GM12864 (cell line): ENCODE results near the gene MBTPS1.

Source experiments
- DNase-seq: peaks from one replicate; pipeline ENCODE4 v3.0.0-alpha.2; 2011; ENCODE audit warnings: low read depth
- H3K4me3 ChIP-seq: 2 replicates; pipeline ENCODE4 v1.5.1; 2011; ENCODE audit warnings: mild to moderate bottlenecking, low read depth, low read length, control low read depth
- TF ChIP-seq, protein P1 (sequence below): IDR thresholded peaks from 2 replicates; pipeline ENCODE4 v1.5.1; 2011; ENCODE audit warnings: low read depth, mild to moderate bottlenecking, moderate library complexity, low read length, control low read depth, inconsistent platforms; ENCODE audit errors: missing control alignments

The MBTPS1 gene

DNA sequence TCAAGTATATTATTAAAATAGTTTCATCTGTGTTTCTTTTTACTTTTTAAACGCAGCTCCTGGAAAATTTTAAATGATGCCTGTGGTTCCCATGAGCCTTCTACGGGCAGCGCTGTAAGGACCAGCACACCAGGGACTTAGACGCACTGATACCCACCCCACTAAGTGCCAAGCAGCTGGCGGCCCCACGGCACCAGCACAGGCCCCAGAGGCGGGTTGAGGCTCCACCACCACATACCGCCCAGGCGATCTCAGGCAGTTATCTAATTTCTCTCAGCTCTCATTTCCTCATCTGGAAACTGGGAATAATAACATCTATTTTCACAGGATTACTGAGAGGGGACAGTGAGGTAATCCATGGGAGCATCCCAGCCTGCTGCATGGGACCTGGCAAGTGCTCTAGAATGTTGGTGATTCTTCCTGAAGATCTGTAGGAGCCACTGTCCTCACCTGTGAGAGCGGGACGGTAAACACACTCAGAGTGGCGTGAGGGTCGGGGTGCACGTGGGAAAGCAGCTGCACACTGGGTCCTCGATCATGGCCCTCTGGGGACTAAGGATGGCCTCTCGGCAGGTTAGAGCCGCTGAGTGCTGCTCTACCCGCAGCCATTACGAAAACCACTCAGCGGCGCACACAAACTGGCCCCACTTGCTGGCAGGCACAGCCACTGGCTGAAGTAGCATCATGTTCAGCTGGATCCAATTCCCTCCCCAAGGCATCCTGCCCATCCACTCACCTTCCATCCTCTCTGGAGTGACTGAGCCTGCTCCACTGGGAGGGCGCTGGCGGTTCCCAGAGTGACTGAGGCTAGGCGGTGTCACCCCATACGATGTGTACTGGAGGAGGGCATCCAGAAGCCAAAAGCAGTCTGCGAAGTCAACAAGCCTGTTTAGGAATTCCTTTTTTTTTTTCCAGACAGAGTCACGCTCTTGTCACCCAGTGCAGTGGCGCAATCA is 56.5 kb downstream of the MBTPS1 start:
- no peak overlapping the region for H3K4me3 ChIP-seq
- no peak for DNase-seq
- TF ChIP-seq, protein P1, sequence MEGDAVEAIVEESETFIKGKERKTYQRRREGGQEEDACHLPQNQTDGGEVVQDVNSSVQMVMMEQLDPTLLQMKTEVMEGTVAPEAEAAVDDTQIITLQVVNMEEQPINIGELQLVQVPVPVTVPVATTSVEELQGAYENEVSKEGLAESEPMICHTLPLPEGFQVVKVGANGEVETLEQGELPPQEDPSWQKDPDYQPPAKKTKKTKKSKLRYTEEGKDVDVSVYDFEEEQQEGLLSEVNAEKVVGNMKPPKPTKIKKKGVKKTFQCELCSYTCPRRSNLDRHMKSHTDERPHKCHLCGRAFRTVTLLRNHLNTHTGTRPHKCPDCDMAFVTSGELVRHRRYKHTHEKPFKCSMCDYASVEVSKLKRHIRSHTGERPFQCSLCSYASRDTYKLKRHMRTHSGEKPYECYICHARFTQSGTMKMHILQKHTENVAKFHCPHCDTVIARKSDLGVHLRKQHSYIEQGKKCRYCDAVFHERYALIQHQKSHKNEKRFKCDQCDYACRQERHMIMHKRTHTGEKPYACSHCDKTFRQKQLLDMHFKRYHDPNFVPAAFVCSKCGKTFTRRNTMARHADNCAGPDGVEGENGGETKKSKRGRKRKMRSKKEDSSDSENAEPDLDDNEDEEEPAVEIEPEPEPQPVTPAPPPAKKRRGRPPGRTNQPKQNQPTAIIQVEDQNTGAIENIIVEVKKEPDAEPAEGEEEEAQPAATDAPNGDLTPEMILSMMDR: no peak

DNA sequence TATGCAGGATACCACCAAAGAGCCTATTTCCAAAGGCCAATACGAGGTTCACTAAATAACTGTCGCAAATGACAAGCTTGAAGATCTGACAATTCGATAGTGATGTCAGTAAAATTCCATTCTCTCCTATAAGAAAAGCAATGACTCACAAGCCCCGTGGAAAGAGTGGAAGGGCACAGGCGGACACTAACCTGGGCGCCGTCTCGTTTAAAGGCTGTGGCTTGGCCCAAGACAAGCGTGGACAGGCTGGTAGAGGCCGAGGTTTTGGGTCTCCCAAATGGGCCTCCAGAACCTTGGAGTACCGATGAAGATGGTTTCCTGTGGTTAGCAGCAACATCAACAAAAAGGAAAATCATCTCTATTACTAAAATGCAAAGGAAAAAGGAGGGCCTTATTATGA is 57.6 kb downstream of the MBTPS1 start:
- DNase-seq: no peak
- TF ChIP-seq, protein P1: no peak
- no peak overlapping the region for H3K4me3 ChIP-seq

DNA sequence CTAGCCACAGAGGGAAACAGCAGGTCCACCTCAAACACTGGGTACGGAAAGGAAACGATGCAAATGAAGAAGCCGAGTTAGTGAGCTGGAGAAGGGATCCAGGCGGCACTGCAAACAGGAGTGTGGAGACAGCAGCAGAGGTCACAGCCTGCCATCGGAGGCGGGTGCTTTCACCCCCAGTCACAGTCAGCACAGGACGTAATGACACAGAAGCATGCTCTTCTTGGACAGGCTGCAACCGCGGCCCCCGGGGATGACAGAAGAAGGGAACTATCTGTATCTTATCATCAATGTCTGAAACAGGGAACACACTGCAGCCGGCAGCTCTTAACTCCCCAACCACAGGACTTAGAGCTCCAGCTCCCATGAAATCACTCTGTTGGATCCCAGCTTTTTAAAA is 58.1 kb downstream of the MBTPS1 start:
- H3K4me3 ChIP-seq: no peak overlapping the region
- TF ChIP-seq, protein P1: no peak
- no peak for DNase-seq

DNA sequence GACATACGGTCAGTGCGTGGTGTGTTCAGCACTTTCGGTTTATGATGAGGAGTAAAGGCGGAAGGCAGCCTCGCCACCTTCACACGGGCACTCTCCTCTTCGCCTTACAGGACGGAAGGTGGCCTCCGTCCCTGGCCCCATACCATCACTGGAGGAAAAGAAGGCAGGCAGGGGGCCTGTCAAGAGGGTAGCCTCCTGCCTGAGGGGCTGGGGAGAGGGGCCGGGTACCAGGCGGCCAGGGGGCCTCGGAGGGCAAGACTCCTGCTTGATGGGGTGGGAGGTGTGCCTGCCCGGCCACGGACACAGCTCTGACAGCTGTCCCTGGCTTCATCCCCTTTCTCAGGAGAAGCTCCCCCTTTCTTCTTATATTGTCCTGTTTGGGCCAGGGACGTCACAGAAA is 58.5 kb downstream of the MBTPS1 start:
- TF ChIP-seq, protein P1: no peak
- no peak for DNase-seq
- no peak overlapping the region for H3K4me3 ChIP-seq

DNA sequence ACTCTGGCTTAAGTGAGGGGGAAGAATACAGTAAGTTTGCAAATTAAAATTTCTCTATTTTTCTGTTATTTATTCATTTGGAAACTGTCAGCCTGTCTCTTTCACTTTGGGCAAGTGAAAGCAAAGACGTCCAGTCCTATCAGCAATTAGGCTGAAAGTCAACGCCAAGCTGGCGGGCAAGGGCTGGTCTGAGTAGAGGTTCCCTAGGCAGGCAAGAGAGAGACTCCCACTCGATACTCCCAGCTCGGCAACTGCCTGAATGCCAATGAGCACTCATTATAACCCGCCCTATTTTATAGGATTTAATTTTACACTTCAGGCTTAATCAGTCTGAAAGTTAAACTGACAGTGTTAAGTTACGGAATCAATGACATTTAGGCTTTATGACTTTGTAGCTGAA is 59.8 kb downstream of the MBTPS1 start:
- no peak overlapping the region for H3K4me3 ChIP-seq
- TF ChIP-seq, protein P1: no peak
- no peak for DNase-seq

DNA sequence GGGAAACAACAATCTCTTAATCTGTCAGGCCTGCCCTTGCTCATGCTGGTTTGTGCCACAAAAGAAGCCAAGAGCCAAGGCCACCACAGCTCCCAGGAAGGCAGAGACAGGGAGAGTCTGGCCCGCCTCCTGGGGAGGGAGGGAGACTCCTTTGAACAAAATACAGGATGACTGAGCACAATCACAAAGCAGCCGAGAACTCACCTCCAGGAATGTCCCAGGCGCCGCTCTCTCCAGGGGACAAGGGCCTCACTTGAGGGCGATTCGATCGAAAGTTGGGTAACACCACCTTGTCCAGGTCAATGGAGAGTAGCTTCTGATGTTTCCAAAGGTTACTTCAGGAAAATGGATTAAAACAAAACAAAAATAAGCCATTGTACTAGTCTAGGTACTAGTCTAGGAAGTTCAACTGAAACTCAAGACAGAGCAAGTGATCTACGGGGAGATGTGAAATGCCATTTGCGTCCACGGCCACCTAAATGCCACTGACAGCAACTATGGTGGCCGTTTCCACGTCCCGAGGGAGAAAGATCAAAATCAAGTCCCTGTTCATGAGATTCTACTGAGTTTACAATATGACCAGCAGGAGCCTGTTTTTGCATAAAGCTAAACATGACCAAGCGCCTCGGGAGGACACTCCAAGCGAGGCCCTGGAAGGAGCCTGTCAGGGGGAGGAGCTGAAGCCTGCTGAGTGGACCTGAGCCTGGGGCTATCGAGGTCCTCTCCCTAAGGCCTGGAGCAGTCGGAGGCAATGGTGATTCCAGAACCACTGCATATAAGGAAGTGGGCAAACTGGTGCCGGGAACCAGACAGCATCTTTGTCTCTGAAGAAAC is 60.7 kb downstream of the MBTPS1 start:
- H3K4me3 ChIP-seq: no peak overlapping the region
- TF ChIP-seq, protein P1: no peak
- DNase-seq: no peak
